Breast epithelium (tissue), 4 donors: ENCODE results near the gene ABHD2. TPM values are rescaled to one million over a fixed set of nuclear protein-coding genes. Genes with fewer than 3 reads are reported as not detected.

Experiments
- DNase-seq, 2 donors: peaks; one replicate each; pipeline ENCODE4 v3.0.0-alpha.2; 2019; ENCODE audit warnings: low spot score in 2 of 2
- H3K27ac ChIP-seq, 2 donors: fragments of 200-600 bp; sonication (generic) in 1 of 2; one replicate each; pipeline ENCODE4 v1.5.1; 2016 to 2019; ENCODE audit warnings: mild to moderate bottlenecking in 1 of 2
- H3K27me3 ChIP-seq, 2 donors: fragments of 200-600 bp; sonication (generic) in 1 of 2; one replicate each; pipeline versions ENCODE4 v1.5.1 to v1.6.0; 2017 to 2019; ENCODE audit warnings: control low read depth in 1 of 2, mild to moderate bottlenecking in 1 of 2
- H3K36me3 ChIP-seq: fragments of 200-600 bp; one replicate; pipeline ENCODE4 v1.5.1; 2019
- H3K4me1 ChIP-seq, 2 donors: fragments of 200-600 bp; sonication (generic); one replicate each; pipeline ENCODE4 v1.5.1; 2016 to 2019; ENCODE audit warnings: control low read depth in 1 of 2
- H3K4me3 ChIP-seq, 3 donors: fragments of 200-600 bp; sonication (generic); 1 replicate in 2 of 3; 2 replicates in 1 of 3; pipeline ENCODE4 v1.5.1; 2016 to 2019; ENCODE audit warnings: mild to moderate bottlenecking in 3 of 3, moderate library complexity in 2 of 3
- H3K9me3 ChIP-seq, 2 donors: fragments of 200-600 bp; sonication (generic) in 1 of 2; one replicate each; pipeline ENCODE4 v1.5.1; 2016 to 2019; ENCODE audit warnings: control low read depth in 1 of 2
- POLR2A ChIP-seq: fragments of 450-650 bp; IDR thresholded peaks from one replicate; pipeline ENCODE4 v1.6.1; 2016; ENCODE audit warnings: antibody characterized with exemption, mild to moderate bottlenecking, moderate library complexity
- POLR2AphosphoS5 ChIP-seq, 3 donors: sonication (generic); formaldehyde crosslinking; IDR thresholded peaks; one replicate each; pipeline ENCODE4 v1.6.1; 2017; ENCODE audit warnings: antibody characterized with exemption in 3 of 3
- intact Hi-C: fragments of 100-400 bp; cut with DNase I; formaldehyde crosslinking; loops from one replicate; pipeline ENCODE4 v1.15.1; 2023; ENCODE audit warnings: low total_unique reads
- total RNA-seq, 3 donors: library from RNA; depleted of rRNA; stranded (reverse); fragments of >200 nt; gene quantifications; one replicate each; pipeline ENCODE4 v1.1.0, GENCODE V29; 2016
- TF ChIP-seq, protein P1 (sequence below), 3 donors: fragments of 450-650 bp; IDR thresholded peaks; one replicate each; pipeline ENCODE4 v1.5.1; 2016 to 2017; ENCODE audit warnings: antibody characterized with exemption in 3 of 3, mild to moderate bottlenecking in 3 of 3, moderate library complexity in 3 of 3

ABHD2 gene
- total RNA-seq, 3 donors from 2014 or later, result 76.7 to 91.2 (median 80.3) TPM

DNA sequence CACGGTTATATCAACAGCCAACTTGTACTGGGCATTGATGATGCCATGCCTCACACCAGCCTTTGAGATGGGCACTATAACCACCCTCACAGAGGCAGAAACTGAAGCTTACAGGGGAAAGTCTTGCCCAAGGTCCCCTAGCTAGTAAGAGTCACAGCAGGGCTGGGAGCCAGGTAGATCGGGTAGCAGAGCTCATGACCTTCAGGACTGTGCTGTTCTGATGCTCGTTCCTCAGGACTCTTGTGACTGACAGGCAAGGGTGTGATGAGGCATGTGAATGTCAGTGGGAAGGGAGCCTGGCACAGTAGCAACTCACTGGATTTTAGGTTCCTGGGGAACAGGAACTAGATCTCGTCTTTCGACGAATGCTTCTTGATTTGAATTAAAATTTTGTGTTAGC lies 67.4 kb downstream of the ABHD2 start:
- no peaks in the 10 kb centered on the region for H3K27me3 ChIP-seq
- TF ChIP-seq, protein P1, sequence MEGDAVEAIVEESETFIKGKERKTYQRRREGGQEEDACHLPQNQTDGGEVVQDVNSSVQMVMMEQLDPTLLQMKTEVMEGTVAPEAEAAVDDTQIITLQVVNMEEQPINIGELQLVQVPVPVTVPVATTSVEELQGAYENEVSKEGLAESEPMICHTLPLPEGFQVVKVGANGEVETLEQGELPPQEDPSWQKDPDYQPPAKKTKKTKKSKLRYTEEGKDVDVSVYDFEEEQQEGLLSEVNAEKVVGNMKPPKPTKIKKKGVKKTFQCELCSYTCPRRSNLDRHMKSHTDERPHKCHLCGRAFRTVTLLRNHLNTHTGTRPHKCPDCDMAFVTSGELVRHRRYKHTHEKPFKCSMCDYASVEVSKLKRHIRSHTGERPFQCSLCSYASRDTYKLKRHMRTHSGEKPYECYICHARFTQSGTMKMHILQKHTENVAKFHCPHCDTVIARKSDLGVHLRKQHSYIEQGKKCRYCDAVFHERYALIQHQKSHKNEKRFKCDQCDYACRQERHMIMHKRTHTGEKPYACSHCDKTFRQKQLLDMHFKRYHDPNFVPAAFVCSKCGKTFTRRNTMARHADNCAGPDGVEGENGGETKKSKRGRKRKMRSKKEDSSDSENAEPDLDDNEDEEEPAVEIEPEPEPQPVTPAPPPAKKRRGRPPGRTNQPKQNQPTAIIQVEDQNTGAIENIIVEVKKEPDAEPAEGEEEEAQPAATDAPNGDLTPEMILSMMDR (IDR thresholded peaks at IDR 0.05), result no peak
- no peak for TF ChIP-seq POLR2A
- no peak for TF ChIP-seq POLR2AphosphoS5 (IDR thresholded peaks at IDR 0.05)
- no peak overlapping the region for H3K4me3 ChIP-seq
- H3K27ac ChIP-seq, result no peak overlapping the region
- no peak for DNase-seq
- no peaks in the 10 kb centered on the region for H3K9me3 ChIP-seq
- no peaks in the 10 kb centered on the region for H3K4me1 ChIP-seq
- intact Hi-C loops, result no loop called here
- H3K36me3 ChIP-seq, result no peaks in the 10 kb centered on the region

DNA sequence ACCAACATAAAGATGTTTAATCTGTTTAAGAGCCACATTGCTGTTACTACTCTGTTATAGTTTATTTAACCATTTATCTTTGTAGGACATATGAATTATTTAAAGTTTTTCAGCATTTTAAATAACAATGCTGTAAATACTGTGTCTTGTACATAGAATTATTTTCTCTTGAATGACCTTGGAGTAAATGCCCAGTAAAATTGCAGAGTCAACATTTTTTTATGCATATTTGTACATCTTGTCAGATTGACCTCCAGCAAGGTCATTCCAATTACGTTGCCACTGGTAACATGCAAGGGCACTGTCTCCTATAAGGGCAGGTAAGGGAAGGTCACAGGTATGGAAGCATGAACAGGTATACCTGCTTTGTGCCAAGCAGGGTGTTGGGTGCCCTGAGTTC lies 68.8 kb downstream of the ABHD2 start:
- TF ChIP-seq, protein P1 (IDR thresholded peaks at IDR 0.05), result no peak
- no peak for TF ChIP-seq POLR2AphosphoS5 (IDR thresholded peaks at IDR 0.05)
- no peak for TF ChIP-seq POLR2A
- H3K27me3 ChIP-seq, result no peaks in the 10 kb centered on the region
- no peak overlapping the region for H3K27ac ChIP-seq
- no peaks in the 10 kb centered on the region for H3K36me3 ChIP-seq
- no peaks in the 10 kb centered on the region for H3K9me3 ChIP-seq
- H3K4me3 ChIP-seq, result no peak overlapping the region
- DNase-seq, result no peak
- no peaks in the 10 kb centered on the region for H3K4me1 ChIP-seq
- intact Hi-C loops, result no loop called here

DNA sequence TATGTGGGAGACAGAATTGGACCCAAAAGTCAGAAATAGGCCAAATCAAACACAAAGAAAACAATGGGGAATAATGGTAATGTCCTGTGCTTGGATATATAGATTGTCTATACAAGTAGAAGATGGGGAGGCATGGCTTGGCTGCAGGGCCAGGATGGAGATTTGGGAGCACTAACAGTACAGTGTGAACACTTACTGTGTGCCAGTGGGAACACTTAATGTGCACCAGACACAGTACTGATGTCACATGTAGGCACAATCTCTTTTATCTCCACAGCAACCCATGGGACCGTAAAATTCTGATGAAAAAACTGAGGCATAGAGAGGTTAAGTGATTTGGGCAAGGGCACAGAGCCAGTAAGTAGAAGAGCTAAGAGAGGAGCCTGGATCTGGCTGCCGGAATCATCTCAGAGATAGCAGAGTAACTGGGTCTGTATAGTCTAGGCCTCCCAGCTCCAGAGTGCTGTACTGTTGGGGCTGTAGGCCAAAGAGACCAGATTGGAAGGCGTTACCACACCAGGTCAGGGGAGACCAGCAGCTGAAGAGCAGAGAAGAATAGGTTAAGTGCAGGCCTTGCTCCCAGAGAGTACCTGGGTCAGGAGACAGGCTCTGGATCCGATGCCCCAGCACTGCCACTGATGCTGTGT lies 69.8 kb downstream of the ABHD2 start:
- intact Hi-C loops, result no loop called here
- H3K36me3 ChIP-seq, result no peaks in the 10 kb centered on the region

DNA sequence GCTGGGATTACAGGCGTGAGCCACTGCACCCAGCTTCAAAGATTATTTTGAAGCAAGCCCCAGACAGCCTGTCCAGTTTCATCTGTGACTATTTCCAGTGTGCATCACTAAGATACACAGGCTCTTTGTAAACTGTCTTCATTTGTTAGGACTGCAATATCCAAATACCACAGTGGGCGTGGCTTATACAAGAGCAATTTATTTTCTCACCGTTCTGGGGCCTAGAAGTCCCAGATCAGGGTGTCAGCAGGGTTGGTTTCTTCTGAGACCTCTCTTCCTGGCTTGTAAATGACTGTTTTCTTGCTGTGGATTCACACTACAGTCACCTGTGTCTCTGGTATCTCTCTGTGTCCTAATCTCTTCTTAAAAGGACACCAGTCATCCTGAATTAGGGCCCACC lies 73.4 kb downstream of the ABHD2 start:
- Histone ChIP-seq H3K27me3 (no peaks in the 10 kb centered on the region), H3K36me3 (no peaks in the 10 kb centered on the region), H3K4me1 (peaks cover 0 to under 1% of the 10 kb centered on the region in 2 donors), H3K9me3 (no peaks in the 10 kb centered on the region), H3K27ac (no peak overlapping the region), H3K4me3 (no peak overlapping the region)
- intact Hi-C loops, result loop anchor here (10.0 kb wide), 1 partner anchor 257 kb away; no protein-coding TSS in a partner anchor
- no peak for DNase-seq
- TF ChIP-seq POLR2A (no peak), POLR2AphosphoS5 (IDR thresholded peaks at IDR 0.05) (no peak)
- TF ChIP-seq, protein P1 (IDR thresholded peaks at IDR 0.05), result no peak

More for the DNA sequence above, 69.8 kb downstream of the ABHD2 start:
- no peak for DNase-seq
- no peaks in the 10 kb centered on the region for H3K9me3 ChIP-seq
- H3K4me3 ChIP-seq, result no peak overlapping the region
- TF ChIP-seq POLR2A (no peak), POLR2AphosphoS5 (IDR thresholded peaks at IDR 0.05) (no peak)
- TF ChIP-seq, protein P1 (IDR thresholded peaks at IDR 0.05), result no peak
- H3K27ac ChIP-seq, result no peak overlapping the region
- no peaks in the 10 kb centered on the region for H3K27me3 ChIP-seq
- no peaks in the 10 kb centered on the region for H3K4me1 ChIP-seq

DNA sequence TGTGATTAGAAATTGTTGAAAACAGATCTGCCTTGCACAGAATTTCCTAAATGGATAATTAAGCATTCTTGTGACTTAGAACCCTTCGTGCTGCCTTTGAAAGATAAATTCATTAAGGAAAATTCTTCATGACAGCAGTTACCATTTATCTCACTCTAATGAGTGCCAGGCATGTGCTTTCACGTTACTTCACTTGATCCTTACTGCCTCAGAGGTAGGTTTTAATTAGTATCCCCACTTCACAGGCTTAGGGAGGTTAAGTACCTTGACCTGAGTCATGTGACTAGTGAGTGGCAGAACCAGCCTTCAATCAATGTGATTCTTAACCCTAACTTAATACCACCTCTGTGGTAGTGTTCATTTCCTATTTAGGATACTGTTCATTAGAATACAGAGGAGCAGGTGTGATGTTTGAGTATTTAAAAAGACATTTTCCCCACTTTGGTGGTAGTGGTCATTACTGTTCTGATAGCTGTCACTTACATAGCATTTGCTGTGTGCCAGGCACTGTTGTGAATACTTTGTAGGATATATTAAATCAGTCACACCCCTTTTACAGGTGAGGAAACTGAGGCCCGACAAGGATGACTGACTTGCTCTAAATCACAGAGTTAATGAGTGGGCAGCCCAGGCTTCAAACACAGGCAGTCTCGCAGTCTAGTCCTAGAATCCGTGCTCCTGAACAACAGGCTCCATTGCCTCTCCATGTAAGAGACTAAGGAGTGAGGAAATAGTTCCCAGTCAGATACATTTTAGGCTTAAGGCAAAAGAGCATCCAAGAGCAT lies 75.2 kb downstream of the ABHD2 start:
- H3K9me3 ChIP-seq, result no peaks in the 10 kb centered on the region
- peaks cover 0 to 12% of the 10 kb centered on the region in 2 donors for H3K4me1 ChIP-seq
- intact Hi-C loops, result loop anchor here (10.0 kb wide), 1 partner anchor 259 kb away; no protein-coding TSS in a partner anchor
- H3K27ac ChIP-seq, result no peak overlapping the region
- TF ChIP-seq, protein P1 (IDR thresholded peaks at IDR 0.05), result no peak
- TF ChIP-seq POLR2AphosphoS5 (IDR thresholded peaks at IDR 0.05) (no peak), POLR2A (no peak)
- no peak for DNase-seq
- no peaks in the 10 kb centered on the region for H3K36me3 ChIP-seq
- H3K27me3 ChIP-seq, result no peaks in the 10 kb centered on the region
- no peak overlapping the region for H3K4me3 ChIP-seq
